HG03378 (cell line): ENCODE results near the gene EIPR1.
"Not testable (repeated sequence)": the region's sequence is repeated elsewhere in the genome, so short reads cannot be mapped to it uniquely, and the experiment has no call there.

ENCODE experiments used
- ATAC-seq: cut with Tn5 transposase; IDR thresholded peaks from one replicate; pipeline ENCODE4 v1.9.1; 2021; ENCODE audit warnings: mild to moderate bottlenecking, moderate library complexity; ENCODE audit not compliant: unreplicated experiment

The EIPR1 gene

GRCh38 chr2:3200420-3200939, 177.1 kb downstream of the EIPR1 start:
- ATAC-seq = no peak

GRCh38 chr2:3199627-3200345, 177.8 kb downstream of the EIPR1 start:
- ATAC-seq = no peak

- ATAC-seq = not testable (repeated sequence)
These were observed 178.9 kb downstream of the EIPR1 start for GRCh38 chr2:3198671-3199192.

GRCh38 chr2:3198119-3198518, 179.5 kb downstream of the EIPR1 start:
- ATAC-seq = no peak

GRCh38 chr2:3197308-3197707, 180.3 kb downstream of the EIPR1 start:
- ATAC-seq = no peak

DNA sequence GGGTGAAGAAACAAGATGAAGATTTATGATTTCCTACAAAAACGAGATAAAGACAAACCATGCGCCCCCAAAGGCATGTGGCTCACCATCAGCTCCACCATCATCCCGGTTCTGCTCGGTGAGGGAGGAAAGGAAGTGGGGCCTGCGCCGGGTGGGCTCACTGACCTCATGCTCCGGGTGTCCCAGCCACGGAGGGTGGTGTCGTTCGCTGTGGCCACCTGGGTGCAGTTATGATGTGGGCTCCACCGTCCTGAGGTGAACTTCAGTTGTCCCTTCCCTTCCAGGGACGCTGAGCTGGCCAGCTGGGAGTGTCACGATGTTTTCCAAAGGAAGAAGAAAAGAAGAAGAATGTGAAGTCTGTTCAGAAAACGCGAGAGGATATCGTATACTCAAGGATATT, 180.9 kb downstream of the EIPR1 start:
- ATAC-seq = no peak

DNA sequence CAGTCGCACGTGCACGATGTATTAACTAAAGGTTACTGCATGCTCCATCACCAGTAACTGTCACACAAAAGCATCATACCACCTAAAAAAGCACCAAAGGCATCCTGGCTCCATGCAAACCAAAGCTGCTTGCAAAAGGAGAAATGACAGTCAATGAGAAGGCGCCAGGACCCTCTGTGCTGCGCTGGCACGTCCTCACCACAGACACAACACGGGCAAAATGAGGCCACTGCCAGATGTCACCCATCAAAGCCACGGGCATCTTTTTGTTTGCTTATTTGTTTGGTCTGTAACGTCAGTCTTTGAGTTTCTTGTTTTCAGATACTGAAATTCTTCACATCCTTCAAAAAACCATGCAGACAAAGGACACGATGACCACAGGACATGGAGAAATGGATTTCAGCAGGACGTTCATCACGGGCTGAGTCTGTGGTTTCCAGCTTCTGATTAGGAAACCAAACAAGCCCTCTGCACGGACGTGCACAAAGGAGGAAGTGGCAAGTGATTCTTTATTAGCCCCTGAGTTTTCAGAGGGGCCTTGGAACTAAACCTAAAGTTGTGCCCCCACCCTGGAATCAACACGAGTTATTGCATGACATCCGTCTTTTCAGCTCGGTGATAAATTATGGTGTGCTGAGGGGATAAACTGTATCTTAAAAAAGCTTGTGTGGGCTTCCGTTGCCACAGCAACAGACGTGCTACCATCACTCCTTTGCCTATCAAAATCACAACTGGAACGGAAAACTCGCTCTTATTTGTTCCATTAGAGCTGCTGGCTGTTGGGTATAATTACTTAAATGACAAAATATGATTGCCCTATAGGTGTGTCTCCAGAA, 181.8 kb downstream of the EIPR1 start:
- no peak for ATAC-seq

- ATAC-seq = no peak
These were observed 182.8 kb downstream of the EIPR1 start for GRCh38 chr2:3194828-3195227.

DNA sequence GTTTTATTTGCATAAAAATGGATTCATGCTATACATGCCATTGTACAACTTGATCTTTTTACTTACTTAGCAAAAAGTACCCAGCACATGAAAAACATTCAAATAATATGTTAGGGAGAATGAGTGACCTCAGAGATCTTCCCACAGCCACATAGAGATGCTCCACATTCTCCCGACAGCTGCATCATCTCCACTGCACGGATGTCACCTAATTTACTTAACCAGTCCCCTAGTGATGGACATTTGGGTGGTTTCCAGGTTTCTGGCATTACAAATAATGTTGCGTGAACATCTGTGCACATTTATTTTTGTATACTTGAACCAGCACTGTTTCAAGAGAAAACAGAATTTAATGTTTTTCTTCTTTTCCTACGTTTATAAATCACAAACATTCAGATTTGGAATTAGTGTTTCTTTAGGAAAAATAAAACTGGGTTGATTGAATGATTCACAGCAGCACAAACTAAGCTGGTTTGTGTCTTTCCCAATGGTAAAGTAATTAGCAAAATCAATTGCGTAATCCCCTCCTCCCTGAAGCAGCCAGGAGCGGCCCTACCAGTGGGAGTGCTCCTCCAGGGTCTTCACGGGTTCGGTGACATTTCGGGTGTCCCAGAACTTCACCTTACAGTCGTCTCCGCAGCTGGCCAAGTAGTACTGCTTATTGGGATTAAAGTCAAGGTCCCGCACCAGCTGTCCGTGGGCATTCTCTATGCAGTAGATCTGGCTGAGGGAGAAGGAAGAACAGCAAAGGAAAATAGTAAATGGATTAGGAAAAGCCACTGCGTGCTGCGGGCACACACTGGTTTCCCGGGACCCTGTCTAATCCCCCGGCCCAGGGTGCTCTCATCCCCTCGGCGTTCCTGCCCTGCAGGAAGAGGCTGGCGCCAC, 183.9 kb downstream of the EIPR1 start:
- ATAC-seq = no peak

DNA sequence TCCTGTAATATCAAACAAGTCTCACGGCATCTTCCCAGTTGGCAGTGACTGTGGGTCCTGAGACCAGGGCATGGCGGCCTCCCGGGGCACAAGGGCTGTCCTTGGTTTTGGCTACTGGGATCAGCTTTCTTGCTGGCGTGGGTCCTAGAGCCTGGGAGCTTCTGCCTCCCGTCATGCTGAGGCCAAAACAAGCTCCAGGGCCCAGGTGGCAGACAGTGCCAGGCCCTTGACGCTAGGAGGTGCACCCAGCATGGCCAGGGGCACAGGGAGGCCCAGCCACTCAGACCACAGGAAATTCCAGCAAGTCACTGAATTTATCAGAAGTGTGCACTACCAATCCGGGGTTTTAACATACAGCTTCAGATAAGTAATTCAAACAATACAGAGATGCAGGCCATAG, 184.7 kb downstream of the EIPR1 start:
- no peak for ATAC-seq

GRCh38 chr2:3192281-3192818, 185.3 kb downstream of the EIPR1 start:
- no peak for ATAC-seq

DNA sequence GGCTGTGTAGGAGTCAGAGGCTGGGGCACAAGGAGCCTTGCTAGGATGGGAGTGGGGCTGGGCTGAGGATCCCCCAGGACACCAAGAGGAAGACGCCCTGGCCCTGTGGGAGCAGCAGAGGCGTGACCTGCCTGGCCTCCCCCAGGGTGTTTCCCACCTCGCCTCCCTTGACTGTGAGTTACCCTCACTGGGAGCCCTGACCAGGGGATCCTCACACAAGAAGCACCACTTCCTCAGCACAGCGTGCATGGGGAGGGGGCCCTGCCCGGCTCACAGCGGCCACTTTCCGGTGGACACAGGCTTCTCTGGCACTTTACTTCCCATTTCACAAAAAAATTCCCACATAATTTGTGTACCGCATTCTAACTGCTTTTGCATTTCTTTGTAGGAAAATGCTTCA, 187.7 kb downstream of the EIPR1 start:
- ATAC-seq = no peak

DNA sequence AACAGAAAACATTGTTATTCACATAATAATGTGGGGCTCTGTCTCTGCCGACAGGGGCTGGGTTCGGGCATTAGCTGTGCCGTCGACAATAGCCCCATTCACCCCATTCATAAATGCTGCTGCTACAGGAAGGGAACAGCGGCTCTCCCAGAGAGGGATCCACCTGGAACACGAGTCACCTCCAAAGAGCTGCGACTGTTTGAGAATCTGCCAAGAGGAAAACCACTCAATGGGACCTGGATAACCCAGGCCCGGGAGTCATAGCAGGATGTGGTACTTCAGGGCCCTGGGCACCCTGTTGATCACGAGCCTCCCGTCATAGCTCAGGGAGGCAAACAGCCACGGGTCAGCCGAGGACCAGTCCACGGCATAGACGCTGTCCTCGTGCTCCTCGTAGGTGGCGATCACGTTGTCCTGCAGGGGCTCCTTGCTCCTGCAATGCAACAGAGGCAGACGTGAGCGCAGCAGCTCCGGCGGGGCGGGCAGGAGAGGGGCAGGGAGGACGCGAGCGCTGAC, 188.5 kb downstream of the EIPR1 start:
- ATAC-seq = no peak

DNA sequence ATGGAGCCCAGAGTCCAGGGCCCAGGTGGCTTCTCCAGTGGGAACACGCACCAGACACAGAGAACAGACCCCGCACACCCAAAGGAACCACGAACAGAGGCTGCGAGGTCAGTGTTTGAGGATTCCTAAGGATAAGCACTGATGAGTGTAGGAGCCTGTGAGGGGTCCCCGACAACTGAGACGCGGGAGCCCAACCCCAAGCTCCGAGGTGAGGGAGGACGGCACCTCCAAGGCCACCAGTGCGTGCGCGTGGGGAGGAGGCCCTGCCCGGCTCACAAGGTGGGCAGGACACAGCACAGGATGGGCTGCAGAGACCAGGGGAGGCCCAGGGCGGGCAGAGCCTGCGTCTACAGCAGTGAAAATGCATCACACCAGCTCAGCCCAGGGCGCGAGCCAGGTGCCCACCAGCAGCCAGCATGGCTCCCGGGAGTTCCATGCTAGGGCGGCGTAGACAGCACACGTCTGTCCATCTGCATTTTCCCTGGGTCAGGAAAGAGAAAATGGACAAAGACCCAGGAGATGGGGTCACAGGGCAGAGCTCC, 189.1 kb downstream of the EIPR1 start:
- no peak for ATAC-seq

- no peak for ATAC-seq
These were observed 190.2 kb downstream of the EIPR1 start for GRCh38 chr2:3187467-3187866.

DNA sequence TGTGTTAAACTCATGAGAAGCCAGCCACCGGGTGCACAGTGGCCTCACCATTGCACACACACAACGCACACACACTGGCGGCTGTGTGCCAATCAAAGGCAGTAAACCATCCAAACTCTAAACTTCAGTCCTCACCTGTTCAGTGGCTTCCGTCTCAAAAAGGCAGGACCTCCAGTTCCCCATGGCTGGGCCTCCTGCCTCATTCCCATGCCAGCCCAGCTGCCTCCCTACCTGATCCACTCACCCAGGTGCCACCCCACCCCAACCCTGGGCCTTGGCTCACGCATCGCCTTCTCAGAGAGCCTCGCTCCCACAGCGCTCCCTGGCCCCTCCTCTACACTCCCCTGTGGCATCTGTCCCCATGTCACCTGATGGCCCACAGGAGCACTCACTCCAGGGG, 190.9 kb downstream of the EIPR1 start:
- ATAC-seq = no peak

DNA sequence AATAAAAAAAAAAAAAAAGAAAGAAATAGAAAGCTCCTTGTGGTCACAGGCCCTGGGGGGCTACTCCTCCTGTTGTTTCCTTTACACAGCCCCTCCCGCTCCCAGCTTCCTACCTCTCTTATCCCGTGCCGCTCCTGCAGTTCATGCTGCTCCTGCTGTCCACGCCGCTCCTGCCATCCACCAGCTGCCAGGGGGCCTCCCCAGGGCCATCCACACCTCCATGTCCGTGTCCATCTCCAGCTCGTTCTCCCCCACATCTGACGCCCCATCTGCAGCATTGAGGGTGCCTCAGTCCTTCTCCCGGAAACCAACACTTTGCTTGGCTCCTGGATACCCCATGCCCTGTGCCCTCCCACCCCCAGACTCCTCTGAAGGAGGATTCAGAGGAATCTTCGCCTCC, 191.7 kb downstream of the EIPR1 start:
- ATAC-seq = no peak

- no peak for ATAC-seq
These were observed 192.4 kb downstream of the EIPR1 start for GRCh38 chr2:3185256-3185655.

DNA sequence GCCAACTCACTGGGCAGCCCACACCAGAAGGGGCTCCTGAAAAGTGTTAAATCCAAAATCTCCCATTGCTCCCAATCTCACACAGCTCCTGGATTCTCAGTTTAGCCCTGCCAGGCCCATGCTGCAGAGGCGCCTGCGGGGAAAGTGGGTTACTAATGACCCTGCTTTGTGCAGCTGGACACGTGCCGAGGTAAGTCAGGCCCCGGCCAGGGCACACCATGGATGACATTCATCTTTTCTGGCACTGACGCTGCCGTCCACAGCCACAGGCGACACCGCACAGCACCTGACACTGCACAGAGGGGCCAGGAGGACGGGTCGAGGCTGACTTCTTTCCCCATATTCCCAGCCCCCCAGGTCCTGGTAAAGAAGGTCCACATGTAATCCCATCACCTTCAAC, 193.5 kb downstream of the EIPR1 start:
- ATAC-seq = no peak

- no peak for ATAC-seq
These were observed 193.9 kb downstream of the EIPR1 start for GRCh38 chr2:3183766-3184165.
